RPMI7951 (cell line): ENCODE data around the gene ZMAT3. TPM values are rescaled to one million over a fixed set of nuclear protein-coding genes. Genes with fewer than 3 reads are reported as not detected.

Source experiments
- DNase-seq: peaks from one replicate; pipeline ENCODE4 v3.0.0-alpha.2; 2012; ENCODE audit warnings: low read depth
- total RNA-seq: library from RNA; depleted of rRNA; stranded (reverse); fragments of >200 nt; shearing (Covaris generic); gene quantifications from 2 replicates; pipeline ENCODE4 v1.2.3, GENCODE V29; 2014; rRNA removed

The ZMAT3 gene, protein sequence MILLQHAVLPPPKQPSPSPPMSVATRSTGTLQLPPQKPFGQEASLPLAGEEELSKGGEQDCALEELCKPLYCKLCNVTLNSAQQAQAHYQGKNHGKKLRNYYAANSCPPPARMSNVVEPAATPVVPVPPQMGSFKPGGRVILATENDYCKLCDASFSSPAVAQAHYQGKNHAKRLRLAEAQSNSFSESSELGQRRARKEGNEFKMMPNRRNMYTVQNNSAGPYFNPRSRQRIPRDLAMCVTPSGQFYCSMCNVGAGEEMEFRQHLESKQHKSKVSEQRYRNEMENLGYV
- 5.1 and 5.8 TPM in 2 replicates for total RNA-seq

- DNase-seq, result peak; percentile 83
These were observed at the start of gene ZMAT3 for GRCh38 chr3:179071323-179072099. Gene ZMAT3 (minus strand): TSS chr3:179071809. CDS start chr3:179067752, 4,057 bp downstream.

- no peak for DNase-seq
These were observed 45.2 kb upstream of the ZMAT3 start for GRCh38 chr3:179116816-179117215.

GRCh38 chr3:179115444-179115843 lies 43.8 kb upstream of the ZMAT3 start:
- peak; percentile 46 for DNase-seq

- peak; percentile 7 for DNase-seq
These were observed 42.3 kb upstream of the ZMAT3 start for GRCh38 chr3:179113903-179114302.

DNA sequence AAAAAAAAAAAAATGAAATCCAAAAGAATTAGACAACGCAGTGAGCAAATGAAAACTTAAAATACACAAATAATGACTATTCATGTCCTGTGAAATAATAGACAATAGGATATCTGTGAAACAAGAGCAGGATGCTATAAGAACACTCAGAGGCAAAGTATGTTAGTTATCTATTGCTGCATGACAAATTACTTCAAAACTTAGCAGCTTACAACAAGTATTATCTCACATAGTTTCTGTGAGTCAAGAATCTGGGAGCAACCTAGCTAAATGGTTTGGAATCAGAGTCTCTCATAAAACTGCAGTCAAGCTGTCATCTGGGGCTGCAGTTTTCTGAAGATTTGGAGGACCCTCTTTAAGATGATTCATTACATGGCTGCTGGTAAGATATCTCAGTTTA lies 36.5 kb upstream of the ZMAT3 start:
- DNase-seq, result peak; percentile 43

DNA sequence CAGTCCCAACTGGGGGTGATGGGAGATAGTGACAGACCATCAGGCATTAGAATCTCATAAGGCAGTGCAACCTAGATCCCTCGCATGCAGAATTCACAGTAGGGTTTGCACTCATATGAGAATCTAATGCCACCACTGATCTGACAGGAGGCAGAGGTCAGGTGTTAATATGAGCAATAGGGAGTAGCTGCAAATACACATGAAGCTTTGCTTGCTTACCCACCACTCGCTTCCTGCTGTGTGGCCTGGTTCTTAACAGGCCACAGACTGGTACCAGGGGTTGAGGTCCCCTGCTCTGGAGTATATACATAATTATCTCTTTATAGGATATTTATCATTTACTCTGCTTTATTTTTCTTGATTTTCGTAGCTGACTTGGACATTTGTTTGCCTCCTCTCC lies 36.0 kb upstream of the ZMAT3 start:
- no peak for DNase-seq

DNA sequence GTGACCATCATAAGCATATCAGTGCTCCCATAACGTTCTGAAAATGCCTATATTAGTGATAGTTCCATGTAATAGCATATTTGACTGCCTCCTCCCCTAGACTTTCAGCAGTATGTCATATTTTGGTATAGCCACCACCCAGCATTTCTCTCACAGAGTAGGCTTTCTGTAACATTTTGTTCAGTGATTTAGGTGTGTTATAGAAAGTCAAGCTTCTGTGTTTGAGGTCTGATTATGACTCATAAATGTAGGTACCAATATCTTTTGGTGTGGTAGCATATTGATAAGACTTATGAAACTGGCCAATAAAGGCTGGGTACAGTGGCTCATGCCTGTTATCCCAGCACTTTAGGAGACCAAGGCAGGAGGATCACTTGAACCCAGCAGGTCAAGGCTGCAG lies 34.3 kb upstream of the ZMAT3 start:
- DNase-seq, result no peak

DNA sequence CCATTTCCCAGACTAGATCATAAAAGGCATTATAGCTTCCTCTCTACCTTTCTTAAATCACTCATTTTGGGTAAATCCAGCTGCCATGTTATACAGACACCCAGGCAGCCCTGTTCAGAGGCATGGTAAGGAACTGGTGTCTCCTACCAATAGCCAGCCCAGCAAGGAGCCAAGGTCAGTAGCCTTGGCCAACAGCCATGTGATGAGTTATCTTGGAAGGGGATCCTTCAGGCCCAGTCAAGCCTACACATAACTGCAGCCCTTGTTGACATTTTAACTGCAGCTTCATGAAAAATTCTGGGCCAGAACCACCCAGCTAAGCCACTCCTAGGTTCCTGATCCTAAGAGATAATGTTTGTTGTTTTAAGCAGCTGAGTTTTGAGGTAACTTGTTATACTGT lies 29.0 kb upstream of the ZMAT3 start:
- peak; percentile 79 for DNase-seq

DNA sequence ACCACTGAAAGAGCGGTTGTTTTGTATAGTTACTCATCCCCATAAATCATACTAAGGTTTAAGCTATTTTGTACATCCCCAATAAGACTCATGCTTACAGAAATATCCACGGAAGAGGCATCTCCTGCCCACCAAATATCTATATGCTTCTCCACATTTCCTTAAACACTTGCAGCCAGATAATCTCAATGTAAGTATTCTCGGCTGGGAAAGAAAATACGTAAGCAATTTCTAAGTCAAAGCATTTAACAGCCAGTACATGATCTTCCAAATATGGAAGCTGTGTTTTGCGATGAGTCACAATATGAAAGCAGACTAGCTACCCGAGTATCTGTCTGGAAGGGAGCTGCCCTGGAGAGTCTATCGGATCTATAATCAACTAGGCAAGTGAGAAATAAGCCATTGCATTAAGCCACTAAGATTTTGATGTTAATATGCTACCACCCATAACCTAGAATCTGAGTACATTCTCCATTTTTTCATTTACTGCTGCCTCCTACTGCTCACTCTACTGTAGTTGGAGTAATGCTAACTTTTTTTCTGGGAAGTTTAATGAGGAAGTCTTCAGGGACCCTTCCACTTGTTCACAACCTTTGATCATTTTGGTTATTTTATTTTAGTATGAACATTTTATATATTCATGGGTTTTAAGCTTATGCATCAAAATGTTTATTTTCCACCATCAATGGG lies 26.9 kb upstream of the ZMAT3 start:
- DNase-seq, result peak; percentile 73

DNA sequence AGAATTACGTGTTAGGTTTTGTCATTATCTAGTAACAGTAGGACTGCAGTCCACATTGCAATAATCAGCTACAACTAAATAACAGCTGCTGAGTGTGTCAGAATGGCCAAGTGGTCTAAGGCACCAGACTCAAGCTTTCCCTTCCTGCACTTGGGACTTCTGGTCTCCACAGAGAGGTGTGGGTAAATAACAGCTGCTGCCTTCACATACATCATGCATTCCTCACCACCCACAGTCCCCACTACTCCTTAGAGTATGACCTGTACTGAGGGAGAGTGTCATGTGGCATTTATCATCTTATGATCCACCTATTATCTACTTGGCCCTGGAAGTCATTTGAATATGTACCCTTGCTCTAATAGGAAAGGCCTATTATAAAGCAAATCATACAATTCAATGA lies 22.2 kb upstream of the ZMAT3 start:
- peak; percentile 28 for DNase-seq

DNA sequence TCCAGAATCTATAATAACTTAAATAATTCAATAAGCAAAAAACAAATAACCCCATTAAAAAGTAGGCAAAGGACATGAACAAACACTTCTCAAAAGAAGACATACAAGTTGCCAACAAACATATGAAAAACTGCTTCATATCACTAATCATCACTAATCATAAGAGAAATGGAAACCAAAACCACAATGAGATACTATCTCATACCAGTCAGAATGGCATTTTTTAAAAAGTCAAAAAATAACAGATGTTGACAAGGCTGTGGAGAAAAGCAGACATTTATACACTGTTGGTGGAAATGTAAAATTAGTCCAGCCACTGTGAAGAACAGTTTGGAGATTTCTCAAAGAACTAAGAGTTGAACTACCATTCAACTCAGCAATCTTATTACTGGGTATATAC lies 19.5 kb upstream of the ZMAT3 start:
- DNase-seq, result no peak

GRCh38 chr3:179088306-179088705 lies 16.7 kb upstream of the ZMAT3 start:
- DNase-seq, result peak; percentile 47

DNA sequence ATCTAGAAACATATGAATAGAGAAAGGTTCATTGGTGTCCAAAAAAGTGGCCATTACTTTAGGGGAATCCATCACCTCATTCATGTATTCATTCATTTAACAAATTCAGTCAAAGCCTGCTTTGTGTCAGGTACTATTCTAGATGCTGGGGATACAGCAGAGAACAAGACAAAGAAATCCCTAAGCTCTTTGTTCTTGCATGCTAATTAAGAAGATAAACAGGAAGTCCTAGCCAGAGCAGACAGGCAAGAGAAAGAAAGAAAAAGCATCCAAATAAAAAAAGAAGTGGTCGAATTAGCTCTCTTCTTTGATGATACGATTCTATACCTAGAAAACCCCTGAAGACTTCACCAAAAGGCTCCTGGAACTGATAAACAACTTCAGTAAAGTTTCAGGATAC lies 12.4 kb upstream of the ZMAT3 start:
- no peak for DNase-seq

DNA sequence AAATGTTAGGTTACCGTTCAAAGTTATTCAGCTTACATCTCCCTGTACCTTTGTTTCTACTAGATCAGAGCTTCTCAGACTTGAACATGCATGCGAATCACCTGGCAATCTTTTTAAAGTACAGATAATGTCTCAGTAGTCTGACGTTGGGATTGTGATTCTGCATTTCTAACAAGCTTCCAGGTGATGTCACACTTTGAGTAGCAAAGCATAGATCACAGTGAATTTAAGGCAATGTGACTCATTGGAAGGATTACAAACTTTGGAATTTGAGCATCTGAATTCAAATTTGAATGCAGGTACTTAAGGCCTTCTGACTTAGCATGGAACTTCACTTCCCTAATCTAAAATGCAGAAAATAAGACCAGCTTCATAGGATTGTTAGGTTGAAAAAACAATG lies 10.8 kb upstream of the ZMAT3 start:
- no peak for DNase-seq

DNA sequence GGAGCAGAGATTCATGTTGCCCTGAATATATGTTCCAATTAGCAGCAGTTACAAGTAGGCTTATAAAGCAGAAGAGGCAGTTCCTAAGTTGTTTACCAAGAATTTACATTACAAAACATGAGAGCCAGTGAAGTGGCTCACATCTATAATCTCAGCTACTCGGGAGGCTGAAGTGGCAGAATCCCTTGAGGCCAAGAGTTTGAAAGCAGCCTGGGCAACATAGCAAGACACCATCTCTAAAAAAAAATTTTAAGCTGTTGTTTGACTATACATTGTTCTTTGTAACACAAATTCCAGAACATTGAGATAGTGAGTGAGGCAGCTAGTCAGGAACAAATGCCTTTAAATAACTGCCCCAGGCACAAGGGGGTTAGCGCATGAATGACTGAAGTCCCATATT lies 10.3 kb upstream of the ZMAT3 start:
- DNase-seq, result no peak

DNA sequence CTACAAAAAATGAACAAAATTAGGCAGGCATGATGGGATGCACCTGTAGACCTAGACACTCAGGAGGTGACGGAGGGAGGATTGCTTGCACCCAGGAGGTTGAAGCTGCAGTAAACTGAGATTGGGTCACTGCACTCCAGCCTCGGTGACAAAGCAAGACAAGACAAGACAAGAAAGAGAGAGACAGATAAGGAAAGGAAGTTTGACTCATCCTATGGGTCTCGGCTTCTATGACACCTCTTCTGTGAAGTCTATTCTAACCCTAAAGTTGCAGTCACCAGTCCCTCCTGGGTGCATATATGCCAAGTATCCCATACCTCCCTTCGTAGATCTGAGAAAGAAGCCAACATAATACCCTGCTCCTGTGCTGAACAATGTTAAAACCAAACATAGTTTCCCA lies 7.9 kb upstream of the ZMAT3 start:
- DNase-seq, result no peak

DNA sequence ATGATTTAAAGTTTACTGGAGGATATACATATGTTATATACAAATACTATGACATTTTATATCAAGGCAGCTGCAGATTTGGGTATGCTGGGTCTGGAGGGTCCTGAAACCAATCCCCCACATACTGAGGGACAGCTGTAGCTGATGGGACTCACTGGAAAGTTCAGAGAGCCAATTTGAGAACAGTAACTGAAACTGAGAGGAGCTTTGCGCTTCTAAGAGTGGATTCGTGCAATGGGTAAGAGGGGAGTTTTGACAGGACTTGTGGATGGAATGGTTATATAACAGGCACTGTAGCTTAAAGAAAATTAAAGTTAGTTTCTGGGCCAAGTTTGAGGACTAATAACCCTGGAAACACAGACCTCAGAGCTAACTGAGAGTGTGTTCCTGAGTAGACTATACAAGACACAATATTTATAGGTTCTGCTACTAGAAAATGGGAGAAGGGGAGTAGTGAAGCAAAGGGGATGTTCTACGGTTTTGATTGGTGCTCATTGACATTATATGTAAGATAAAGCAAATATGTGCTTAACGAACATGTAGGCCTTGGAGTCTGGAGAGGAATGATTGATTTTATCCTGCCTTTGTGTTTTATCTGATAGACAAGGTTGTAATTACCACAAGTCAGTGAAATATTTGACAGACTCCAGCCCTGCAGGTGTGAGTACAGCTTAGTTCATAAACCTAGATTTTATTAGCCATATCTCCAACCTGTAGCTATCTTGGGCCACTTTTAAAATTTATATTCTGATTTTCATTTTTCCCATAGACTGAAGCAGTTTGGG lies 4.8 kb upstream of the ZMAT3 start:
- no peak for DNase-seq

- DNase-seq, result no peak
These were observed 3.0 kb upstream of the ZMAT3 start for GRCh38 chr3:179074656-179075055.

DNA sequence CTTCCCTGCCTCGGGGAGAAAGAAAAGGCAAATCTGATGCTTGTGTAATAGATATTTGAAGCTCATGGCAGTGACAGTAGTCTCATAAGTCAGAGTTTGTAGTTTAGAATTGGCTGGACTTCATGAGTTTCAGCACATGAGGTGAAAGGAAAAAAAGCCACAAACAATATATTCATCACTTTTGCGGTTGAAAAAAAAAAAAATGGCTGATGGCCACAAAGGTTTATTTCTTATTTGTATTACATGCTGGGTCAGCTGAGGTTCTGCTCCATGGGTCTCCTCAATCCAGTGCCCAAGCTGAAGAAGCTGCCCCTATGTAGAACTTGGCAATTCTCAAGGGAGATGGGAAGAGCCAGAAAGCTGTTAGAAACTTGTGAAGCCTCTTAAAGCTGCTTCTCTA lies 2.2 kb upstream of the ZMAT3 start:
- DNase-seq, result no peak

DNA sequence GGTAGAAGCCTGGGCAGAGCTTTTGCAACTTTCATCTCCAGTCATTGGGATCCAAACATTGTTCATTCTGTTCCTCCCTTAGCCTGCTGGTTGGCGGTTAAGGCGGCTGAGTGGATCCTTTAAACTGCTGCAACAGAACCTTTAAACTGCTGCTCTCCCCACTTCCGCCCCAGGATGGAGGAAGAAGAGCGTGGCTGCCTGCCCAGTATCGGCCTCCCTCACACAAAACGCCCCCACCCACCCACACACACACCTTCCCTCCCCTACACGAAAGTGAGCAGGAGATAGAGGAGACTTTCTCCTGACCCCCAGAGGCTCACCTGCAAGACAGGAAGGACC lies 460 bp upstream of the ZMAT3 start:
- DNase-seq, result peak; percentile 47

GRCh38 chr3:179071027-179071322 lies 634 bp downstream of the ZMAT3 start:
- DNase-seq, result no peak

GRCh38 chr3:179069762-179070390 lies 1.7 kb downstream of the ZMAT3 start:
- DNase-seq, result no peak
